ENCODE results near the gene NRXN3.

NRXN3 gene

GRCh38 chr14:78308079-78308478 lies 137.9 kb downstream of the NRXN3 start:
- H3K9me3 ChIP-seq = no peaks in the 10 kb centered on the region
- H3K4me1 ChIP-seq = no peaks in the 10 kb centered on the region
- H4K20me1 ChIP-seq = no peaks in the 10 kb centered on the region
- H3K27me3 ChIP-seq = no peaks in the 10 kb centered on the region
- no peaks in the 10 kb centered on the region for H3K36me3 ChIP-seq
- no peak for TF ChIP-seq Cebpa-rat (IDR thresholded peaks at IDR 0.05)
- H3K4me2 ChIP-seq = no peak overlapping the region
- no peak overlapping the region for H3K27ac ChIP-seq
- H3K9ac ChIP-seq = no peak overlapping the region
- no peak overlapping the region for H3K4me3 ChIP-seq

- Histone ChIP-seq H3K27me3 (no peaks in the 10 kb centered on the region), H3K4me1 (no peaks in the 10 kb centered on the region), H4K20me1 (no peaks in the 10 kb centered on the region), H3K36me3 (no peaks in the 10 kb centered on the region), H3K9ac (no peak overlapping the region), H3K4me2 (no peak overlapping the region), H3K27ac (no peak overlapping the region), H3K9me3 (no peaks in the 10 kb centered on the region), H3K4me3 (no peak overlapping the region)
- no peak for TF ChIP-seq Cebpa-rat (IDR thresholded peaks at IDR 0.05)
These were observed 140.1 kb downstream of the NRXN3 start for GRCh38 chr14:78310272-78310671.

- no peaks in the 10 kb centered on the region for H3K9me3 ChIP-seq
- H3K9ac ChIP-seq = no peak overlapping the region
- H4K20me1 ChIP-seq = no peaks in the 10 kb centered on the region
- H3K4me2 ChIP-seq = no peak overlapping the region
- no peak overlapping the region for H3K27ac ChIP-seq
- H3K4me3 ChIP-seq = no peak overlapping the region
- no peak for TF ChIP-seq Cebpa-rat (IDR thresholded peaks at IDR 0.05)
- no peaks in the 10 kb centered on the region for H3K36me3 ChIP-seq
- H3K27me3 ChIP-seq = no peaks in the 10 kb centered on the region
- no peaks in the 10 kb centered on the region for H3K4me1 ChIP-seq
These were observed 143.3 kb downstream of the NRXN3 start for GRCh38 chr14:78313499-78313898.

- Histone ChIP-seq H3K4me3 (no peak overlapping the region), H3K9me3 (no peaks in the 10 kb centered on the region), H3K4me2 (no peak overlapping the region), H3K36me3 (no peaks in the 10 kb centered on the region), H3K4me1 (no peaks in the 10 kb centered on the region), H3K27ac (no peak overlapping the region), H4K20me1 (no peaks in the 10 kb centered on the region), H3K9ac (no peak overlapping the region), H3K27me3 (no peaks in the 10 kb centered on the region)
- no peak for TF ChIP-seq Cebpa-rat (IDR thresholded peaks at IDR 0.05)
These were observed 144.3 kb downstream of the NRXN3 start for GRCh38 chr14:78314484-78314883.

- Histone ChIP-seq H3K9me3 (no peaks in the 10 kb centered on the region), H3K9ac (no peak overlapping the region), H3K36me3 (no peaks in the 10 kb centered on the region), H3K27ac (no peak overlapping the region), H3K27me3 (no peaks in the 10 kb centered on the region), H4K20me1 (no peaks in the 10 kb centered on the region), H3K4me2 (no peak overlapping the region), H3K4me1 (no peaks in the 10 kb centered on the region), H3K4me3 (no peak overlapping the region)
- no peak for TF ChIP-seq Cebpa-rat (IDR thresholded peaks at IDR 0.05)
These were observed 145.9 kb downstream of the NRXN3 start for GRCh38 chr14:78316052-78316451.

GRCh38 chr14:78316786-78317185 lies 146.6 kb downstream of the NRXN3 start:
- H3K27ac ChIP-seq = no peak overlapping the region
- no peaks in the 10 kb centered on the region for H4K20me1 ChIP-seq
- H3K4me3 ChIP-seq = no peak overlapping the region
- no peaks in the 10 kb centered on the region for H3K36me3 ChIP-seq
- peak overlapping the region; percentile 8; the same call in 1 of the 2 replicates for H3K4me2 ChIP-seq
- no peaks in the 10 kb centered on the region for H3K9me3 ChIP-seq
- TF ChIP-seq Cebpa-rat (IDR thresholded peaks at IDR 0.05) = no peak
- no peaks in the 10 kb centered on the region for H3K27me3 ChIP-seq
- no peak overlapping the region for H3K9ac ChIP-seq
- H3K4me1 ChIP-seq = no peaks in the 10 kb centered on the region

GRCh38 chr14:78319406-78319805 lies 149.2 kb downstream of the NRXN3 start:
- no peak for TF ChIP-seq Cebpa-rat (IDR thresholded peaks at IDR 0.05)
- Histone ChIP-seq H3K4me3 (no peak overlapping the region), H4K20me1 (no peaks in the 10 kb centered on the region), H3K27ac (no peak overlapping the region), H3K4me1 (no peaks in the 10 kb centered on the region), H3K27me3 (no peaks in the 10 kb centered on the region), H3K36me3 (no peaks in the 10 kb centered on the region), H3K9ac (no peak overlapping the region), H3K4me2 (no peak overlapping the region), H3K9me3 (no peaks in the 10 kb centered on the region)

GRCh38 chr14:78319887-78320635 lies 149.9 kb downstream of the NRXN3 start:
- no peaks in the 10 kb centered on the region for H3K36me3 ChIP-seq
- H3K9ac ChIP-seq = no peak overlapping the region
- no peaks in the 10 kb centered on the region for H3K9me3 ChIP-seq
- no peak overlapping the region for H3K4me3 ChIP-seq
- no peaks in the 10 kb centered on the region for H3K4me1 ChIP-seq
- H3K4me2 ChIP-seq = no peak overlapping the region
- TF ChIP-seq Cebpa-rat (IDR thresholded peaks at IDR 0.05) = no peak
- no peaks in the 10 kb centered on the region for H3K27me3 ChIP-seq
- no peaks in the 10 kb centered on the region for H4K20me1 ChIP-seq
- H3K27ac ChIP-seq = no peak overlapping the region

GRCh38 chr14:78324353-78324752 lies 154.2 kb downstream of the NRXN3 start:
- H3K4me1 ChIP-seq = no peaks in the 10 kb centered on the region
- H3K9me3 ChIP-seq = no peaks in the 10 kb centered on the region
- H3K27ac ChIP-seq = no peak overlapping the region
- H3K4me3 ChIP-seq = no peak overlapping the region
- H3K27me3 ChIP-seq = no peaks in the 10 kb centered on the region
- no peak overlapping the region for H3K4me2 ChIP-seq
- H3K36me3 ChIP-seq = no peaks in the 10 kb centered on the region
- TF ChIP-seq Cebpa-rat (IDR thresholded peaks at IDR 0.05) = peak; percentile 21; the same call in 1 of the 2 replicates
- no peaks in the 10 kb centered on the region for H4K20me1 ChIP-seq
- H3K9ac ChIP-seq = no peak overlapping the region

GRCh38 chr14:78325911-78326310 lies 155.7 kb downstream of the NRXN3 start:
- no peaks in the 10 kb centered on the region for H4K20me1 ChIP-seq
- no peaks in the 10 kb centered on the region for H3K36me3 ChIP-seq
- H3K9ac ChIP-seq = no peak overlapping the region
- H3K27me3 ChIP-seq = no peaks in the 10 kb centered on the region
- no peak overlapping the region for H3K27ac ChIP-seq
- TF ChIP-seq Cebpa-rat (IDR thresholded peaks at IDR 0.05) = no peak
- no peak overlapping the region for H3K4me2 ChIP-seq
- no peak overlapping the region for H3K4me3 ChIP-seq
- H3K4me1 ChIP-seq = no peaks in the 10 kb centered on the region
- H3K9me3 ChIP-seq = no peaks in the 10 kb centered on the region

All from BLaER1 (cell line).